GM19035 (cell line): ENCODE measurements around the gene NBR1.
"Not testable (repeated sequence)": the region's sequence is repeated elsewhere in the genome, so short reads cannot be mapped to it uniquely, and the experiment has no call there.

Source experiments
- ATAC-seq: cut with Tn5 transposase; IDR thresholded peaks from one replicate; pipeline ENCODE4 v1.9.1; 2021; ENCODE audit not compliant: unreplicated experiment

NBR1 gene

DNA sequence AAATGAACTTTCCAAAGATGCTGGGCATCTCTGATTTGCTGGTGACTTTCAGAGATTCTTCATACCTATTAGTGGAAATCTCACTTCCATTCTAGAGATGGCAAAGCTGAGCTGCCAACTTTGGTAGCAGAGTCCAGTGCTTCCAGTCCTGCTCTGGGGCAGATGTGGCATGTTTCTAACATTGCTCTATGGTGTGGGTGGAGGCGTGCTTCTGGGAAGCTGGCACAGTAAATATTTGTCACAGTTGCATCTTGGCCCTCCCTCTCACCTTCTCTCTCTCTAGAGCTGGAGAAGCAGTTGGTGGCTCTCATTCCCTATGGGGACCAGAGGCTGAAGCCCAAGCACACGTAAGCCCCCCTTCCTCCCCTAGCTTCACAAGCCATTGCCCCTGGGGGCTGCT lies 42.5 kb downstream of the NBR1 start:
- no peak for ATAC-seq

- ATAC-seq, result no peak
Measured at GRCh38 chr17:43215341-43215740, 44.3 kb downstream of the NBR1 start.

DNA sequence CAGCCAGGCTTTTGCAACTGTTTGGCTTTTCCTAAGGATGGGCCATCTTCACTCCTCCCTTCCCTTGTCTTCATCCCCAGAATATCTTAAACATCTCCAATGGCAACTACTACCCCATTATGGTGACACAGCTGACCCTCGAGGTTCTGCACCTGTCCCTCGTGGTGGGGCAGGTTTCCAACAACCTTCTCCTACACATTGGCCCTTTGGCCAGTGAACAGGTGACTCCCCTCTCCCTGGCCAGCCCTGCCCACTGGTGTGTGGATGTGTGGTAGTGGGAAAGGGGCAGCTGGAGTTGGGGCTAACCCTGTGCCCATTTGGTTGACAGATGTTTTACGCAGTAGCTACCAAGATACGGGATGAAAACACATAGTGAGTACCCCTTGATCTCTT lies 45.4 kb downstream of the NBR1 start:
- ATAC-seq, result no peak

- ATAC-seq, result no peak
Measured at GRCh38 chr17:43216762-43217613, 46.0 kb downstream of the NBR1 start.

GRCh38 chr17:43217614-43218087 lies 46.6 kb downstream of the NBR1 start:
- no peak for ATAC-seq

DNA sequence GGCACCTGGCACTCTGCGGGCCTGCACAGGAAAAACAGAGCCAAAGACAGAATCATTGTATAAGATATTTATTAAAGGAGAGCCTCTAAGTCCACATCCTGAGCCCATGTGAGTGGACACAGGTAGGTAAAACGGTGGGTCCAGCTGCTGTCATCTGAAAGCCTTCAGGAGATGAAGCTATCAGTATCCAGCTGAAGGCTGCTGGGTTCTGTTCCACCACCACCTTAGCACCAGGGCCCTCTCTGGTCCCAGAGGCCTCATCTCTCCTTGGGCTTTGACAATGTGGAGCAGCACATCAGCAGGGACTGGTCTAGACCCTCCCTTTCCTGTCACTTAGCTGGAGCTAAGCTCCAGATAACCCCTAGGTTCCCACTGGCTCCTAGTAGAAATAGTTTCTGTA lies 48.0 kb downstream of the NBR1 start:
- no peak for ATAC-seq

GRCh38 chr17:43219746-43220380 lies 48.8 kb downstream of the NBR1 start:
- no peak for ATAC-seq

- ATAC-seq, result no peak
Measured at GRCh38 chr17:43220511-43221125, 49.6 kb downstream of the NBR1 start.

DNA sequence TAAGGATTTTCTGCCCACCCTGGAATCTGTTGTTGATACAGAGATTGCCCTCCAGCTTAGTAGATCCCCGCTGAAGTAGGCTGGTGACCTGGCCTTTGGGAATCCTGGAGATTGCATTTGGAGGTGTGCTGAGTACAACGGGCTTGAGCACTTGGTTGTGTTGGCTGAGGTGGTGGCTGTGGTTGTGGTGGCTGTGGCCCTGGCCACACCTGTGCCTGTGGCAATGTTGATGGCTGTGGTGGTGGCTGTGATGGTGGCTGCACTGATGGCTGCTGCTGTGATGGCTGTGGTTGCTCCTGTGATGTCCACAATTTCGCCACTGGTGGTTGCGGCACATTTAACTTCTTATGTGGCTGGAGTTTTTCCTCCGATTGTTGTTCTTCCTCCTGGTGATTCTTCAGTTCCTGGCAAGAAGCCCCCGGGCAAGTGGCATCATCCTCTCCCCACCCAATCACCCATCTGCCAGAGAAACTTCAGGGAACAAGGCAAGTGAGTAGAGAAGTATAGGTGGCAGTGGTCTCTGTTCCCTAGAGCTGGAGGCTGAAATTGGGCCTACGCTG lies 53.2 kb downstream of the NBR1 start:
- no peak for ATAC-seq

DNA sequence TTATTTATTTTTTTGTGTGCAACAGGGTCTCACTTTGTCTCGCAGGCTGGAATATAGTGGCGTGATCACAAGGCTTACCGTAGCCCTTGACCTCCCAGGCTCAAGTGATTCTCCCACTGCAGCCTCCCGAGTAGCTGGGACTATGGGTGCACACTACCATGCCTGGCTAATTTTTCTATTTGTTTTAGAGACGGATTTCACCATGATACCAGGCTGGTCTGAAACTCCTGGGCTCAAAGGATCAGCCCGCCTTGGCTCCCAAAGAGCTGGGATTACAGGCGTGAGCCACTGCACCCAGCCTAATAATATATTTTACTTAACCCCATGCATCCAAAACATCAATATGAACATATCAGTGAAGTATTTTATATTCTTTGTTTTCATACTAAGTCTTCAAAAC lies 55.4 kb downstream of the NBR1 start:
- ATAC-seq, result no peak

DNA sequence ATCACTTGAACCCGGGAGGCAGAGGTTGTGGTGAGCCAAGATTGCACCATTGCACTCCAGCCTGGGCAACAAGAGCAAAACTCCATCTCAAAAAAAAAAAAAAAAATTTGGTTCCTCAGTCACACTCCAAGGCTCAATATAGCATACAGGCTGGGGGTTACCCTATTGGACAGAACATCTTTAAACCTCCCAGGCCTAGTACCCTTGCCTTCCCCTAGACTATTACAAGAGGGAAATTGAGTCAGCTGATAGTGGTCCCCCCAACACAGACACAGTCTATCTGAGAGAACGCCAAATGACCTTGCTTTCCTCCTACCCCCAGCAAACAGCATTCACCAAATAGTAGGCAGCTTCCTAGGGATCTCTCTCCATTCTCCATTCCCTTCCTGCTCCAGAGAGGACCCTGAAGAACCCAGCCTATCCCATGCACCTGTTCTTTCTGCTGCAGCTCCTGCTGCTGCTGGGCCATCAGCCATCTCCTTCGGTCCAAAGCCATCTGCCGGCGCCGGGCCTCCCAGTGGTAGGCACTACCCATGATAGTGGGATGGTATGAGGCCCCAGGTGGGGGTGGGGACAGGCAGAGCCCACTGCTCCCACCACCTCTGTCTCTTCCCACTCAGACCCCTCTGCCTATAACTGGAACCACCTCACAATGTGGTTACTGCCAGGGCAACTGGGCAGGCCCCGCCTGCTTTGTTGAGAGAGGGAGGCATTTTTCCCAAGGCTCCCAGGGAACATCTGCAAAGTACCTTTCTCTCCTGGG lies 57.2 kb downstream of the NBR1 start, which contains the start of gene CCDC200:
CCDC200 (minus strand) TSS at position 604 of the 763 bp plus-strand sequence; CDS start at position 535, 69 bp downstream.
- not testable (repeated sequence) for ATAC-seq

DNA sequence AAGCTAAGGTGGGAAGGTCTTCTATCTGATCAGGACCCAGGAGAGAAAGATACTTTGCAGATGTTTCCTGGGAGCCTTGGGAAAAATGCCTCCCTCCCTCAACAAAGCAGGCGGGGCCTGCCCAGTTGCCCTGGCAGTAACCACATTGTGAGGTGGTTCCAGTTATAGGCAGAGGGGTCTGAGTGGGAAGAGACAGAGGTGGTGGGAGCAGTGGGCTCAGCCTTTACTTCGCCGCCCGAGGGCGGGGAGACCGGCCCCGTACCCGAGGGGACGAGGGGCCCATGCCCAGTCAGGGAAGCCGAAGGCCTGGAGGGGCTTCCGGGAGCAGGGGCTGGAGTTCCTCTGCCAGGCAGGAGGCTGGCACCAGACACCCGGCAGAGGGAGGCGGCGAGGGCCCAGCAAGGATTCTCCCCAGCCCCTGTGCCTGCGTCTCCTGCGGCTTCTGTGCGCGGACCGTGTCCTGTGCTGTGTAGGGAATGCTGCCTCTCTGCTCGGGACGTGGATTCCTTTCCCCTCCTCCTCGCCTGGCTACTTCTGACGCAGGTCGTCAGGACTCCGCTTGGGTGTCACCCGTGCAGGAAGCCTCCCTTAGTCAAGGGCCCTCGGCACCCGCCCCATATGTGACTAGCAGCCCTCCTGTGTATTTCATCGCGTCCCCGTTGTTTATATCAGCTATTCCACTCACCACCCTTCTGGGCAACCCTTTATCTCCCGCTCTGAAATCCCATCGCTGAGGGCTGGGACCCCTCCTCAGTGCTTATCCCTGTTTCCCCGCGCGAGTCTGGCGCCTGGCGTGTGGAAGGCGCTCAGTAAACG lies 60.4 kb downstream of the NBR1 start:
- not testable (repeated sequence) for ATAC-seq

- not testable (repeated sequence) for ATAC-seq
Measured at GRCh38 chr17:43232021-43232699, 61.1 kb downstream of the NBR1 start.

DNA sequence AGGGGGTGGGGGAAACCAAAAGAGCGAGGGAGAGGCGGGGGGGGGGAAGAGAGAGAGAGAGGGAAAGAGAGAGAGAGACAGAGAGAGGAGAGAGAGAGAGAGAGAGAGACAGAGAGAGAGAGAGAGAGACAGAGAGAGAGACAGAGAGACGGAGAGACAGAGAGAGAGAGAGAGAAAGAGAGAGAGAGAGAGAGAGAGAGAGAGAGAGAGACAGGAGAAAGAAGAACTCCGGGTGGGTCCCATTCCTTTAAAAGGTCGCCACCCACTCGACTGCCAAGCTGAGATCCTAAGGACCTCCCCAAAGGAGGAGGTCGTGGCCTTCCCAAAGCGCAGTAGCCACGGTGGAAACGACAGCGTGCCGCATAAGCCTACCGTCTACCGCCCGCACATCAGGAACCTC lies 62.2 kb downstream of the NBR1 start:
- not testable (repeated sequence) for ATAC-seq

DNA sequence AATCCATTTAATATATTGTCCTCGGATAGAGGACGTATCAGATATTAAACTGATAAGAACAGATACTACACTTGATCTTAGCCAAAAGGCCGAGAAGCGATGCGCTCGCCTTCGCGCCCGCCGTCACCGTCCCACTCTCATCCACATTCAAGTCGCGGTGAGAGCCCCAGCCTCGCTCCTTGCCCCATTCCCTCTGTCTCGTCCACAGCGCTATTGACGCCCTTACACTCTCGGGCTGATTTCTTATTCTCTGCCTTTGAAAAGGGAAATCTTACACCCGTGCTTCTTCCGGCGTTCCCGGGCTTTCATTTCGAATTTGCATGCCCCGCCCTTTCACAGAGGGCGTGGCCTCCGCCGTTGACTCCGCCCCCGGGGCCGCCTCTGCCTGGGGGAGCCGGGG lies 62.9 kb downstream of the NBR1 start, which contains the start of gene RNU2-1:
RNU2-1 (minus strand) TSS at position 101 of the 400 bp plus-strand sequence.
- not testable (repeated sequence) for ATAC-seq

DNA sequence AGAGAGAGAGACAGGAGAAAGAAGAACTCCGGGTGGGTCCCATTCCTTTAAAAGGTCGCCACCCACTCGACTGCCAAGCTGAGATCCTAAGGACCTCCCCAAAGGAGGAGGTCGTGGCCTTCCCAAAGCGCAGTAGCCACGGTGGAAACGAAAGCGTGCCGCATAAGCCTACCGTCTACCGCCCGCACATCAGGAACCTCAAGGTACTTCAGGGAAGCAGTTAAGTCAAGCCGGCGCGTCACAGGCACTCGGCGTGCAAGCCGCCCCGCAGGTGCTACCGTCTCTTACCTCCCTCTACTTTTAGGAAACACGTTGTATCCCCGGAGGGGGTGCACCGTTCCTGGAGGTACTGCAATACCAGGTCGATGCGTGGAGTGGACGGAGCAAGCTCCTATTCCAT lies 68.6 kb downstream of the NBR1 start:
- ATAC-seq, result not testable (repeated sequence)

- not testable (repeated sequence) for ATAC-seq
Measured at GRCh38 chr17:43240596-43241352, 69.8 kb downstream of the NBR1 start.

GRCh38 chr17:43246456-43246855 lies 75.4 kb downstream of the NBR1 start:
- ATAC-seq, result not testable (repeated sequence)
